KBM-7 (cell line): Measurements from ENCODE around the gene PRKAR1A.

Experiments used
- DNase-seq: peaks from one replicate; pipeline ENCODE4 v3.0.0-alpha.2; 2015
- in situ Hi-C: fragments of 300-500 bp; cut with MboI; formaldehyde crosslinking; loops from 2 replicates; pipeline ENCODE4 v1.14.3; 2020; ENCODE audit warnings: low sequenced_read_pairs, low pct_unique_long_range_greater_than_20kb, mixed read lengths

Gene PRKAR1A

DNA sequence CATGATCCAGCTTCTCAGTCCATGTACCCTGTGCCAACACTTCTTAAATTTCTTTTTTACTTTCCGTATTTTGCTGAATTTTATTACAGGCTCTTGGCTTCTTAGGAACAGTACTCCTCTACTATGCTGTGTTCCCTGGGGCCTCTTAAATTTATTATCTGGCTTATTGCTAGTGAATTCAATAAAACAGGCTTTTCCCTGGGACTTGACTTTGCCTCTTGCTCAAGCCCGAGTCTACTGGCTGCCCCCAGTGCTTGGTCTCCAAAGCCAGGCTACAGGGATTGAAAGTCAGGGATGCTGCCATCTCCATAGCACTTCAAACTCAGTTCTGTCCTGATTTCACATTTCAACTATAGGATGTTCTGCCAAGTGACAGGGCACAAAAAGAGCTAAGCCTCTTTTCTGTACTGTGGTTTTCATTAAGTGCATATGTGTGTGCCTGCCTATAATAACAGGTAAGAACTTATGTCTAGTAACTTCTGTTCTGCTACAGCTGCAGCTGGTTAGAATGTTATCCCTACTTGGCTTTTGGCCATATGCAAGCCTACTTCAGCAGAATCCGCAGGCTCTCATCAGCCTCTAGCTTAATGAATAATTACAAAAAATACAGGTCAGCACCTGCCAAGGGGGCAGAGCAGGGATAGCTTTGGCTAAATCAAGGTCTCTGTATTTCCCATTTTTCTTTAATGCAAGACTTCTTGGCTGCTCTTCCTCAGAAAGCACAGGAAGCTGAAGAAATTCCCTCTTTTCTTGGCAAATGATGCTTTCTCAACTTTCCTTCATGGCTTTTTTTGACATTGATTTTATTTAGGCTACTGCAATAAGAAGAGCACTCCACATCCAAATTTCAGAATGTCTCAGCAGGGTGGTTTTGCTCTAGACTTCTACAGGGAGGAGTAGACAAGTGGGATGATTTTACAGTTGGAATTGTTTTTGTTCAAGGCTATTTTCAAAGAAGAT, 80.7 kb downstream of the PRKAR1A start:
- in situ Hi-C loops = no loop called here
- no peak for DNase-seq

DNA sequence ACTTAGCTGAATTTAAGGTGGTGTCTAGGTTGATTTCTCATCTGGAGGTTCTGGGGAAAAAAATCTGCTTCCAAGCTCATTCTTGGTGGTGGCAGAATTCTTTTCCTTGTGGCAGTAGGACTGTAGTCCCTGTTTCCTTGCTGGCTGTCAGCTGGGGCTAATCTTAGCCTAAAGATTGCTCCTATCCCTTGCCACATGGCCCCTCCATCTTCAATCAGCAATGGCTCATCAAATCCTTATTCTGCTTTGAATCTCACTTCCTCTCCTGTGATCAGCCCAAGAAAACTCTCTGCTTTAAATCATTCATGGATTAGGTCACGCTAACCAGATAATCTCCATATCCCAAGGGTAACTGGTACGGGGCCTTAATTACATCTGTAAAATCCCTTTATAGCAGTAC, 82.3 kb downstream of the PRKAR1A start:
- in situ Hi-C loops = no loop called here
- no peak for DNase-seq

DNA sequence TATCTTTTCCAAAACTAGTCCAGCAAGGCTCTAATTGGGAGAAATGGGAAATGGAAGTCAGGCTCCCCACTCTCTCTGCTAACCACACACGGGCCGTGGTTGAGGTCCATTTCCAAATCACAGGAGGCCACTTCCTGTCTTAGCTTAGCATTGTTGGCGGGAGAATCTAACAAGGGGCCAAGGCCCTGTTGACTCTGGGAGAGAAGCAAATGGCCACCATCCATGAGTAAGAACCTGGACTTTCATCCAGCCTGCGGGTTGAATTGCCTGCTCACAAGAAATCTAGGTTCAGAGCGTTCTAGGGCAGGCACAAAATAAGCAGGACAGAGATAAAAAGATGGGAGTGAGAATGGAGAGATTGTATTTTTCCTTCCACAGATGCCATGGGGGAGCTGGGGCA, 83.3 kb downstream of the PRKAR1A start:
- in situ Hi-C loops = no loop called here
- DNase-seq = no peak

DNA sequence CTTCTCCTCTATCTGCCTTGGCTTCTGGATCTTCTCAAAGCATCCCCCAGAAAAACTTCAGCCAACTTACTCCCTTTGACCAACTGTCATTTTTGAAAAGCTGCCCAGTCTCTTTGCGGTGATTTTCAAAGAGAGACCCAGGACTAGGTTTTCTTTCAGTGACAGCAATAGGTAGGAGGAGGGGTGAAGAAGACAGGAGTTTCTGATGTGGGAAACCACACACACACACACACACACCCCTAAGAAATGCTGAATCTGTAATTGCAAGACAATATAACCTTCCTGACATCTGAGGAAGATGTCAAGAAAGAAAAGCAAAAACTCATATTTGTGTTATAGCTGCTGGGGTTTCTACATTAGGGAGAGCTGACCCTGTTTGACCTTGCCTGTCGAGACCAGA, 83.8 kb downstream of the PRKAR1A start:
- in situ Hi-C loops = no loop called here
- DNase-seq = no peak

DNA sequence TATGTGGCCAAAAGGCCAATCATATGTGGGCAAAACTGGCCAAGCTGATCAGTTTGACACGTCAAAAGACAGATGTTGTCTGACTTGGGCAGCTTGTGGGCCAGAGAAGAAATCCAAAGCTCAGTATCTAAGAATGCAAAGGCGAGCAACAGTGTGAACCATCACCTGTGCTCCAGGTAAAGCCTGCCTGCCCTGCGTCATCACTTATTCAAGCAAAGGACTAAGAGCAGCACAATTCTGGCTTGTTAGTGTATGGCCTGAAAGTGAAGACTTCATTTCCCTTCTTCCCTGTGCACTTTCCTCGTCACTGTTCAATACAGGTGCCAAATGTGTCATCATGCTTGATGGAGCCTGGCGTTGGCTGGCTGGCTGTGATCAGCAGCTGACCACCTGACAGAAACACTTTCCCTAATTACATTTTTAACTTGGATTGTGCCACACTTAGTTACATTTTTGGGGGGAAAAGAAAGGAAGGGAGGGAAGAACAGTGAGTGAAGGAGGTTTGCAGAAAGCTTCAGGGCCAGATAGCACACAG, 84.2 kb downstream of the PRKAR1A start:
- DNase-seq = no peak
- in situ Hi-C loops = no loop called here

DNA sequence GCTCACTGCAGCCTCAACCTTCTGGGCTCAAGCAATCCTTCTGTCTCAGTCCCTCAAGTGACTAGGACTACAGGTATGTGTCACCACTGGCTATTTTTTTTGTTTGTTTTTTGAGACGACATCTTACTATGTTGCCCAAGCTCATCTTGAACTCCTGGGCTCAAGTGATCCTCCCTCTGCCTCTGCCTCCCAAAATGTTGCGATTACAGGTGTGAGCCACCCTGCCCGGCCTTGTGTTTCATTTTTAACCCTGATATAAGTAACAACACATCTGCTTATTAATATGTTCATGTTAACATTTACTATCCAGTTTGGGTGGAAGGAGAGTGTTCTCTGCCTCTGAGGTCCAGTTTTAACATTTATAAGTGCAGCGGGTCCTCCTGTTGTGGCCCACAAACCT, 85.8 kb downstream of the PRKAR1A start:
- in situ Hi-C loops = no loop called here
- DNase-seq = no peak

DNA sequence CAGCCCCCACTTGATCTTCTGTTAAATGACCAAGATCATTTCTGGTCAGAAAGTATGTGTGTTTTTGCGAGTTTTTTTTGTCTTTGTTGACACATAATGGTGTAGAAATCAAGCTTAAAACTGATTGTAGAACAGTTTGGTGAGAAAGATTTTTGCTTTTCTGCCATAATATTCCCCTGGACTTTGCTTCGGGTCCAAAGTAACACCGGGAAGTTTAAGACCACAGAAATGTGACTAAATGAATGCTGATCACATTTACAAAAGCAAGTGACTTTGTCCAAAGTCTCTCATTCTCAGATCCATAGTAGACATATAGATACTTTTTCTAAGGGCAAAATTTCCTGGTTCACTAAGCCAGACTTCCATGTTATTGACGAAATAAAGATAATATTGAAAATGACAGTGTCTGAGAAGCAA, 86.3 kb downstream of the PRKAR1A start:
- no peak for DNase-seq
- in situ Hi-C loops = no loop called here

DNA sequence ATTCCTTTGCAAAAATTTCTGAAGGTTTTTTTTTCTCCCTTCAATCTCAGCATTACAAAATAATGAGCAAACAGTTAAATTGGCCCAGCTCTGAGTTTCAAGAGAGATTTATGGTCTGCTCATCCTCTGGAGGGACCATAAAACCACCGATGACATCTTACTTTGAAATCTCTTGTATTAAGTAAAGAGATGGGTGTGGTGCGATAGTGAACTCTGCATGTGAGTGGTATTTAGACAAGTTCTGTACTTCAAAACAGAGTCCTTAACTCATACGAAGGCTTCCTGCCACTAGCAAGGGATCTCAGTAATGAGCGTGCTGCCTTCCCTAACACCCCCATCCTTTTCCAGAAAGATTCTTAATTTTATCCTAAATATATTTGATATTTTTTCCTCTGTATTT, 86.9 kb downstream of the PRKAR1A start:
- in situ Hi-C loops = no loop called here
- no peak for DNase-seq

DNA sequence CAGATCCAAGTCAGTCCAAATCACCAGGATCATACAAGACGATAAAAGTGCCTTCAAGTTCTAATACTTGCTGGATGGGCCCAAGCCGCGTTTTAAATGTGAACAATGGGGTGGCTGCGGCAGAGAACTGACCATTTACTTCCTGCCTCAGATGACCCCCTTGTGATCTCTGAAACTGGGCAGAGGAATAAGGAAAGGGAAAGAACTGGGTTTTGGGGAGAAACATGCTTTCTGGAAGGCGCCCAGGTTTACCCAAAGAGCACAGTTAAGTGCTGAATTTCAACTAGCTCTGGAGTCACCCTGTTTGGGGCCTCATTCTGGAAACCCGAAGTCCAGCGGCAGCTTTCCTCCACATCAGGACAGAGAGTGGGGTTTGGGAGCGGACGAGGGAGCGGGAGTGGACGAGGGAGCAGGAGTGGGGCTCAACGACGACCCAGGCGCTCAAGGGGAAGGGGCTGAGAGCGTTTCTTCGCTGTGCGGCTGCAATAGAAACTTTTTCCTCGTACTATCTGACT, 87.4 kb downstream of the PRKAR1A start:
- in situ Hi-C loops = no loop called here
- no peak for DNase-seq

DNA sequence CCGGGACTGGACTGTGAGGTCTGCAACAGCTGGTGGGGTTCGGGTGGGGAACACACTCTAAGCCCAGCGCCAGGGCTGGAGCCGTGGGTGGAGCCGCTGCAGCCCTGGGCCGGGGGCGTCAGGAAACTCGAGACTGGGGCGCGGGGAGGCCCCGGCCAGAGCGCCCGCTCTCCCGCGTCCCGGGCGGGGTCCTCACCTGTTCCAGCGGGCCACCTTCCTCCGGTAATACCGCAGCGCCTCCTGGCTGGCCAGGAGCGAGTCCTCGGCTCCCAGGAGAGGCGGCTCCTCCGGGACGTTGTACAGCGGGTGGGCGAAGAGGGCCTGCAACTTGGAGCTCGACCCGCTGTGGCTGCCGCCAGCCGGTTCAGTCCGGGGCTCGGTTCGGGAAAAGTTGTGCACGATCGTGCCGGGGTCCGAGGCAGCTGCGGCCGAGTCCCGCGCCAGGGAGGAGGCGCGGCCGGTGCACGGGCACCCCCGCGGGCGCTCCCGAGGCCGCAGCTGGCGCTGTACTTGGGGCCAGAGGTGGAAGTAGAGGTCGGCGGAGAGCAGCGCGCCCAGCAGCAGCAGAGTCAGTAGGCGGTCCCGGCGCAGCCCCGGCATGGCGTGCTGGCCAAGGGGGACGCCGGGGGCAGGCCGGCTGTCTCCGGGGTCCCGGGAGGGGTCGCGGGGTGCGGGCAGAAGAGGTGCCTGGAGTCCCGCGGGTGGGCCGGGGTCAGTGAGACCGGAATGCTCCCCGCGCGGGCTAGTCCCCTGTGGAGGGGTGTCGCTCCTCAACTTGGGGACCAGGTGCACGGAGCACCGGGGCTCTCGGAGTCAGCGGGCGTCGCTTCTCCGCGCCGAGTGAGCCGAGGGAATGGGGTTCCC, 88.1 kb downstream of the PRKAR1A start:
- in situ Hi-C loops = no loop called here
- peak; percentile 30 for DNase-seq
